Measurements from ENCODE around the gene DPM3. TPM values are rescaled to one million over a fixed set of nuclear protein-coding genes. Genes with fewer than 3 reads are reported as not detected.
A peak's percentile ranks its signal among the peaks of the same experiment; 100 is the strongest.

Gene DPM3
- total RNA-seq, 1 donor from 2014 or later = 71.1 TPM

DNA sequence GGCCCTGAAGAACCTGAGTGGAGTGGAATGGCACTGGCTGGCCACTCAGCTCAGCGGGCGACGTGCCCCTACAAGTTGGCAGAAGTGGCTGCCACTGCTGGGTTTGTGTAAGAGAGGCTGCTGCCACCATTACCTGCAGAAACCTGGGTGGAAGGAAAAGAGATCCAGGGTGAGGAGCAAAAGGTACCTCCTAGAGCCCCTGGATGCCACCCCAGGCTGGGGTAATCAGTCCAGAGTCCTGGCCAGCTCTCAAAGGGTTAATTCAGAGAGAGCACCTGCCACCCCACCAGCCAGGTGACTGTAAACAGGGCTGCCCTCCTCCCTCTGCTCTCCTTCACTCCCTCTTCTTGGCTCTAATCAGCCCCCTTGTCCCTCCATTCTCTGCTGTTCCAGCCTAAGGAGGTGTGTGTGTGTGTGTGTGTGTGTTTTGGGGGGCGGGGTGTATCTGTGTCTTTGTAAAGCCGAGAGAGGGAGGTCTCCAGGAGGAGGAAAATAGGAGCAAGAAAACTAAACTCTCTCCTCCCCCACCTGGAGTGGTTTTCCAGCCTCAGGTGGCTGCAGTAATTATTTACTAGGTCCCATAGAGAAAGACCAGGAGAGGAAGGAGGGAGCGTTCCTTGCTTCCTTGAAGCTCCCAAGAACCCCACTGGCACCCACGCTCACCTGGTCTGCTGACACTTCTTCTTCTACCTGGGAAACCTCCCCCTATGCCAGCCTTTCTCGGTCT lies 45.9 kb upstream of the DPM3 start:
- Histone ChIP-seq H3K36me3 (no peaks in the 10 kb centered on the region), H3K27ac (peak overlapping the region; percentile 66), H3K4me1 (peaks cover 13% of the 10 kb centered on the region), H3K4me3 (peak overlapping the region; percentile 17), H3K9me3 (no peaks in the 10 kb centered on the region), H3K27me3 (no peaks in the 10 kb centered on the region)
- peak; percentile 22 for ATAC-seq
- DNase-seq = no peak
- intact Hi-C loops (cut with DNase I) = no loop called here
- TF ChIP-seq CTCF (IDR thresholded peaks at IDR 0.05) = no peak

GRCh38 chr1:155185783-155186066 lies 45.4 kb upstream of the DPM3 start:
- TF ChIP-seq CTCF (IDR thresholded peaks at IDR 0.05) = no peak
- DNase-seq (no peak), ATAC-seq (no peak)
- Histone ChIP-seq H3K36me3 (no peaks in the 10 kb centered on the region), H3K27ac (peak overlapping the region; percentile 53), H3K9me3 (no peaks in the 10 kb centered on the region), H3K4me1 (peaks cover 13% of the 10 kb centered on the region), H3K27me3 (no peaks in the 10 kb centered on the region), H3K4me3 (peak overlapping the region; percentile 17)
- intact Hi-C loops (cut with DNase I) = no loop called here

DNA sequence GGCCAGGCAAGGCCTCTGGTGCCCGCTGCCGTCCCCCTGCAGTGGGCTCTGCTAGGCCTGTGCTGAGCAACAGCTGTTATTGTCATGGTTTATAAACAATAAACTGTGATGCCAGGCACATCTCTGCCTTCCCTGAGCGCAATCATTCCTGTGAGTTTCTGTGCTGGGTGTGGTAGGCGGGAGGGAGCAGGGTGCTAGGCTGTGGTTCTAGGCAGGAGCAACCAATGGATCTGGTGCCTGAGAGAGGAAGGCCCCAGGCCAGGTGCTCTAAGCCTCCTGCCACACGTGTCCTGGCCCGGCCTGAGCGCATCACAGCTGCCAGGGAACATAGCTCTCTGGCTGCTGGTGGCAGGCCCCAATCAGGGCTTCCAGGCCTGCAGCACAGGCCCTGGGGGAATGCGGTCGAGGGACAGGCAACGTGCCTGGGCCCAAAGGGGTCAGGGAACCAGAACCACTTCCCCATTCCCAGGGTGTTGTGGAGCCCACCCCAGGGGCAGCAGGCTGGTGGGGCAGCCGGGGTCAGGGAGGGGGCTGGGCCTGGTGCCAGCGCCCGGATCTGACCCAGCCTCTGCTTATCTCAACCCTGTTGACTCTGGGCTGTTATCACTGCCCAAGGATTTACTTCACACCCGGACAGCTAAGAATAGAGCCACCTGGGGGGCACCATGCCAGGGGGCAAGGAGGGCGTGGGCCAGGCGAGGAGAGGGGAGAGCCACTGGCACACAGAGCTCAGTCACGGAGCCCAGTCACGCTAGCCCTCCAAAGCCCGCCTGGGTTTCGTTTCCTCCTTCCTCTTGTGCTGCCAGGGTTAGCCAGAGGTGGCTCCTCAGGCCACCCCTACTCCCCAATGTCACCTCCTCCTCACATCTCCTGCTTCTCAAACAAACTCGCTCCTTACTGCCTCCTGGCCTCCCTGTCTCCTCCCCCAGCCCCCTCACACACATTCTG lies 44.8 kb upstream of the DPM3 start:
- Histone ChIP-seq H3K4me3 (no peak overlapping the region), H3K4me1 (peaks cover 13% of the 10 kb centered on the region), H3K27ac (peak overlapping the region; percentile 53), H3K27me3 (no peaks in the 10 kb centered on the region), H3K9me3 (no peaks in the 10 kb centered on the region), H3K36me3 (no peaks in the 10 kb centered on the region)
- ATAC-seq = peak; percentile 76
- no peak for TF ChIP-seq CTCF (IDR thresholded peaks at IDR 0.05)
- intact Hi-C loops (cut with DNase I) = no loop called here
- DNase-seq = peak; percentile 84

DNA sequence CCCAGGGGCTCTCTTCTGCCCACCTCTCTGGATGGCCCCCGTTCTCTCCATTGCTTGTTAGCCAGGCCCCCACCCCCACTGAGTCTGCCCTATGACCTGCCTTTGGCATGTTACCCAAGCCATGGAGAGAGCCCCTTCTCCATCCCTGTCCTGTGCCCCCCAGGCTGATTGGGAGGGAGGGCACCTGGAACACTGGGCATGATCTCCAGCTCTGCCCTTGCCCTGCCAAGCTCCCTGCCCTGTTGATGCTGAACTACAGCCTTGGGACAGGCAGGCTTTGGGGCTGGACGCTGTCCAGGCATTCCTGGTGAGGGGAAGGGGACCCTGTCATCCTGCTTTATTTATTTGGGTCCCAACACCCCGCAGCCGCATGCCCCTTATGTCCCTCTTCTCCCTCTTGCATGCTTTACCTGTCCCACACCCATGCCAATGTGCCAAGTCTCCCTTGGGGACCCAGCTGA lies 44.0 kb upstream of the DPM3 start:
- ATAC-seq (no peak), DNase-seq (no peak)
- peaks cover 13% of the 10 kb centered on the region for H3K4me1 ChIP-seq

DNA sequence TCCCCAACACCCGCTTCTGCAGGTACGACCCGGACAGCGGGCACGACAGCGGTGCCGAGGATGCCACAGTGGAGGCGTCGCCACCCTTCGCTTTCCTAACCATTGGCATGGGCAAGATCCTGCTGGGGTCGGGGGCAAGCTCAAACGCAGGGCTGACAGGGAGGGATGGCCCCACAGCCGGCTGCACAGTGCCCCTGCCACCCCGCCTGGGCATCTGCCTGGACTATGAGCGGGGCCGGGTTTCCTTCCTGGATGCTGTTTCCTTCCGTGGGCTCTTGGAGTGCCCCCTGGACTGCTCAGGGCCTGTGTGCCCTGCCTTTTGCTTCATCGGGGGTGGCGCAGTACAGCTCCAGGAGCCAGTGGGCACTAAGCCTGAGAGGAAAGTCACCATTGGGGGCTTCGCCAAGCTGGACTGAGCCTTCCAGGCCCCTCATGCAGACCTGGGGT lies 43.5 kb upstream of the DPM3 start:
- TF ChIP-seq CTCF (IDR thresholded peaks at IDR 0.05) = no peak
- no peak for DNase-seq
- H3K36me3 ChIP-seq = no peaks in the 10 kb centered on the region
- ATAC-seq = no peak
- no peak overlapping the region for H3K4me3 ChIP-seq
- no peaks in the 10 kb centered on the region for H3K27me3 ChIP-seq
- H3K4me1 ChIP-seq = peaks cover 13% of the 10 kb centered on the region
- intact Hi-C loops (cut with DNase I) = no loop called here
- no peak overlapping the region for H3K27ac ChIP-seq
- no peaks in the 10 kb centered on the region for H3K9me3 ChIP-seq

More for the DNA sequence above, 44.0 kb upstream of the DPM3 start:
- no peaks in the 10 kb centered on the region for H3K27me3 ChIP-seq
- H3K27ac ChIP-seq = no peak overlapping the region
- H3K9me3 ChIP-seq = no peaks in the 10 kb centered on the region
- no peak overlapping the region for H3K4me3 ChIP-seq
- no peaks in the 10 kb centered on the region for H3K36me3 ChIP-seq
- intact Hi-C loops (cut with DNase I) = no loop called here
- no peak for TF ChIP-seq CTCF (IDR thresholded peaks at IDR 0.05)

Data from upper lobe of right lung (tissue), 1 donor.